ENCODE measurements around the gene CRIM1. TPM values are rescaled to one million over a fixed set of nuclear protein-coding genes. Genes with fewer than 3 reads are reported as not detected.

The CRIM1 gene
- polyA plus RNA-seq, 2 of the 4 experiments (the other 2 are of a cell fraction): 127 to 208 TPM

GRCh38 chr2:36487947-36488346, 132.4 kb downstream of the CRIM1 start:
- POLR2A ChIA-PET: no interaction called here
- 82% methylated on average over 4 of the region's 4 CpGs for WGBS (ENCODE audit: missing lambda C conversion rate)
- CTCF ChIA-PET: interaction anchor here (1.5 to 5.4 kb wide), 4 partner anchors 28 to 135 kb away, joined by 6 to 30 read pairs (median 8); no protein-coding TSS in a partner anchor

GRCh38 chr2:36489281-36489680, 133.7 kb downstream of the CRIM1 start:
- peak overlapping the region; percentile 82 to 84 for H3K27ac ChIP-seq
- ChIA-PET POLR2A (no interaction called here), CTCF (interaction anchor here (0.9 to 3.2 kb wide), 9 partner anchors 10 to 176 kb away, joined by 3 to 14 read pairs (median 7); no protein-coding TSS in a partner anchor)
- H3K9me3 ChIP-seq: no peaks in the 10 kb centered on the region
- TF ChIP-seq, protein P1, sequence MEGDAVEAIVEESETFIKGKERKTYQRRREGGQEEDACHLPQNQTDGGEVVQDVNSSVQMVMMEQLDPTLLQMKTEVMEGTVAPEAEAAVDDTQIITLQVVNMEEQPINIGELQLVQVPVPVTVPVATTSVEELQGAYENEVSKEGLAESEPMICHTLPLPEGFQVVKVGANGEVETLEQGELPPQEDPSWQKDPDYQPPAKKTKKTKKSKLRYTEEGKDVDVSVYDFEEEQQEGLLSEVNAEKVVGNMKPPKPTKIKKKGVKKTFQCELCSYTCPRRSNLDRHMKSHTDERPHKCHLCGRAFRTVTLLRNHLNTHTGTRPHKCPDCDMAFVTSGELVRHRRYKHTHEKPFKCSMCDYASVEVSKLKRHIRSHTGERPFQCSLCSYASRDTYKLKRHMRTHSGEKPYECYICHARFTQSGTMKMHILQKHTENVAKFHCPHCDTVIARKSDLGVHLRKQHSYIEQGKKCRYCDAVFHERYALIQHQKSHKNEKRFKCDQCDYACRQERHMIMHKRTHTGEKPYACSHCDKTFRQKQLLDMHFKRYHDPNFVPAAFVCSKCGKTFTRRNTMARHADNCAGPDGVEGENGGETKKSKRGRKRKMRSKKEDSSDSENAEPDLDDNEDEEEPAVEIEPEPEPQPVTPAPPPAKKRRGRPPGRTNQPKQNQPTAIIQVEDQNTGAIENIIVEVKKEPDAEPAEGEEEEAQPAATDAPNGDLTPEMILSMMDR (IDR thresholded peaks at IDR 0.05): no peak
- TF ChIP-seq NPAS2 (CRISPR knock-in tag; IDR thresholded peaks at IDR 0.05; ENCODE audit: borderline replicate concordance): no peak
- no peak for TF ChIP-seq CEBPB (IDR thresholded peaks at IDR 0.05)
- peak; percentile 41; the same call in 1 of the 2 replicates for TF ChIP-seq FOSB (CRISPR knock-in tag; IDR thresholded peaks at IDR 0.05)
- TF ChIP-seq, protein P2, sequence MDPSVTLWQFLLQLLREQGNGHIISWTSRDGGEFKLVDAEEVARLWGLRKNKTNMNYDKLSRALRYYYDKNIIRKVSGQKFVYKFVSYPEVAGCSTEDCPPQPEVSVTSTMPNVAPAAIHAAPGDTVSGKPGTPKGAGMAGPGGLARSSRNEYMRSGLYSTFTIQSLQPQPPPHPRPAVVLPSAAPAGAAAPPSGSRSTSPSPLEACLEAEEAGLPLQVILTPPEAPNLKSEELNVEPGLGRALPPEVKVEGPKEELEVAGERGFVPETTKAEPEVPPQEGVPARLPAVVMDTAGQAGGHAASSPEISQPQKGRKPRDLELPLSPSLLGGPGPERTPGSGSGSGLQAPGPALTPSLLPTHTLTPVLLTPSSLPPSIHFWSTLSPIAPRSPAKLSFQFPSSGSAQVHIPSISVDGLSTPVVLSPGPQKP (IDR thresholded peaks at IDR 0.05; ENCODE audit: low read depth, low read length): no peak
- no peak for TF ChIP-seq CBX8 (IDR thresholded peaks at IDR 0.05)
- TF ChIP-seq FOXS1 (CRISPR knock-in tag; IDR thresholded peaks at IDR 0.05): no peak
- no peak for TF ChIP-seq TFCP2L1 (CRISPR knock-in tag; IDR thresholded peaks at IDR 0.05)
- no peak for TF ChIP-seq FOSL2 (IDR thresholded peaks at IDR 0.05)
- peak; percentile 80 for TF ChIP-seq FOSL2 (CRISPR knock-in tag; IDR thresholded peaks at IDR 0.05)
- WGBS (ENCODE audit: missing lambda C conversion rate): 20% methylated on average over 5 of the region's 5 CpGs
- peak overlapping the region; percentile 56 for H3K4me2 ChIP-seq
- H3K4me3 ChIP-seq: no peak overlapping the region; the same call in 2 of the 3 replicates
- DNase-seq (ENCODE audit: low read depth in 1 of 2, low spot score in 1 of 2) (peak in 1 of 2 experiments; percentile 57), FAIRE-seq (no peak), ATAC-seq (peak; percentile 25 to 42; a peak in 4 of 6 replicates)
- H3K4me1 ChIP-seq: peaks cover 100% of the 10 kb centered on the region

More at GRCh38 chr2:36487947-36488346, 132.4 kb downstream of the CRIM1 start:
- Histone ChIP-seq H3K9me3 (no peaks in the 10 kb centered on the region), H3K4me1 (peaks cover 100% of the 10 kb centered on the region), H3K27ac (peak overlapping the region; percentile 82 to 84), H3K4me2 (peak overlapping the region; percentile 80), H3K4me3 (no peak overlapping the region)
- TF ChIP-seq JUN (IDR thresholded peaks at IDR 0.05) (no peak), MAZ (IDR thresholded peaks at IDR 0.05; ENCODE audit: borderline replicate concordance, low read depth, low read length) (no peak), ZNF302 (CRISPR knock-in tag; IDR thresholded peaks at IDR 0.05) (no peak)
- ATAC-seq (no peak), FAIRE-seq (no peak), DNase-seq (ENCODE audit: low read depth in 1 of 2, low spot score in 1 of 2) (no peak)

DNA sequence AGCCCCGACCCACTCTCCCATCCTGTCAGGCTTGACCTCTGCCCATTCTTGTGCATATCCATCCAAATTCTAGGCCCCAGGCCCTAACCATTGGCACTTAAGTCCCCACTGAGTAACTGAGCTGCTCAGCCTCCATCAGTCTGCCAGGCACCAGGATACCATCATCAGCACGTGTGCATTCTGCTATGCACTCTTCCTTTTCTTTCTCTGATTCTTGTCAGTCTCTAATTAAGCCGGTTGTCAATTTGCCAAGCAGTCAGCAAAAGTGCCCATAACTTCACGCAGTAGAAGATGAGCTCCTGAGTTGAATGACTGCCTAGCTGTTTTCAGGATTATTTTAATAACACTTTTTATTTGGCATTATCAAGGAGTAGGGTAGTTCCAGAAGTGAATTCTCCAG, 135.2 kb downstream of the CRIM1 start:
- no peaks in the 10 kb centered on the region for H3K9me3 ChIP-seq
- no peak for FAIRE-seq
- WGBS (ENCODE audit: missing lambda C conversion rate): 92% methylated on average over 4 of the region's 4 CpGs
- peak overlapping the region; percentile 2 to 82; a peak in 4 of 6 replicates for H3K27ac ChIP-seq
- 0 out of 3 replicates have a peak overlapping the region, but pooled peaks have one; percentile 56 for H3K4me2 ChIP-seq
- TF ChIP-seq ZNF302 (CRISPR knock-in tag; IDR thresholded peaks at IDR 0.05) (no peak), SREBF2 (IDR thresholded peaks at IDR 0.05) (no peak)
- CTCF ChIA-PET: interaction anchor here (0.8 to 3.2 kb wide), 11 partner anchors 8 to 174 kb away, joined by 3 to 14 read pairs (median 6); no protein-coding TSS in a partner anchor
- no peak overlapping the region for H3K4me3 ChIP-seq
- POLR2A ChIA-PET: interaction anchor here (1.1 kb wide), 1 partner anchor 133 kb away, joined by 3 read pairs; no protein-coding TSS in a partner anchor
- peaks cover 94% of the 10 kb centered on the region for H3K4me1 ChIP-seq
- no peak for DNase-seq (ENCODE audit: low read depth in 1 of 2, low spot score in 1 of 2)
- ATAC-seq: no peak

DNA sequence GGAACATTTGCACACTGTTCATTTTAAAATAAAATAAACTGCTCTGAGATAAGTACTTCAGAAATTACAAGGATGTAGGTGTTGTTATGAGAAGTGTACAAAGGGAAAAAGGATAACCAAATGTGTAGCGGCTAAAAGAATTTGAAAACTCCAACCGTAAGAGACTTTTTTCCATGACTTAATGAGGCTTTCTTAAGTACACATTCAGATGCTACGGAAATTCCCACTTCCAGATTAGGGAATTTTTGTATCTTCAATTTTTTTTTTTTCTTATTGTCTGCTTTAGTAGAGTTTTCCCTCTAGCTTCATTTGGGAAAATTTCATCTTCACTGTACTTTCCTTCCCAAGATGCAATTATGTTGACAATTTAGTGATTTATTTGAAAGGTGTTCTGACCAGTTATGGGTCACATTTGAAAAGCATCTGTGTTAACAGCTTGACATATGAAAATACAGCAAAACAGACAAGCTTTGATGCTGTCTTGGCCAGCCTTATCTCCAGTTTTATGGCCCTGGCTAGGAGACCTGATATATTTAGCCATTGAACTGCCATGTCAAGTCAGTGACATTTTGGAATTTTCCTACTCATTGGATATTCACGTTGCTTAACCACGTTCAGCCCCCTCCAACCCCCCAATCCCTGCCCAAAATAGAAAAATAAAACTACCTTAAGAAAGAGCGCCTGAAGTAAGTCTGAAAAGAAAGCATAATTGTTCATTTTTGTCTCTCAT, 136.8 kb downstream of the CRIM1 start:
- H3K27ac ChIP-seq: peak overlapping the region; percentile 4 to 63; a peak in 3 of 6 replicates
- peak; percentile 94 for FAIRE-seq
- H3K4me3 ChIP-seq: no peak overlapping the region
- CTCF ChIA-PET: interaction anchor here (1.0 to 2.5 kb wide), 11 partner anchors 10 to 172 kb away, joined by 3 to 12 read pairs (median 4); no protein-coding TSS in a partner anchor
- peaks cover 80% of the 10 kb centered on the region for H3K4me1 ChIP-seq
- WGBS (ENCODE audit: missing lambda C conversion rate): 45% methylated on average over 6 of the region's 6 CpGs
- peak overlapping the region; percentile 15; the same call in 2 of the 3 replicates for H3K4me2 ChIP-seq
- DNase-seq (ENCODE audit: low read depth in 1 of 2, low spot score in 1 of 2): peak in 1 of 2 experiments; percentile 40
- ATAC-seq: peak in 1 of 2 experiments; percentile 7; a peak in 1 of 6 replicates
- no peak for TF ChIP-seq MAZ (IDR thresholded peaks at IDR 0.05; ENCODE audit: borderline replicate concordance, low read depth, low read length)
- no peak for TF ChIP-seq TFCP2L1 (CRISPR knock-in tag; IDR thresholded peaks at IDR 0.05)
- TF ChIP-seq ATOH8 (CRISPR knock-in tag; IDR thresholded peaks at IDR 0.05; ENCODE audit: low read depth): no peak
- TF ChIP-seq RNF2 (IDR thresholded peaks at IDR 0.05; ENCODE audit: borderline replicate concordance, low read depth): no peak
- TF ChIP-seq MAX (IDR thresholded peaks at IDR 0.05): no peak
- TF ChIP-seq, protein P3, sequence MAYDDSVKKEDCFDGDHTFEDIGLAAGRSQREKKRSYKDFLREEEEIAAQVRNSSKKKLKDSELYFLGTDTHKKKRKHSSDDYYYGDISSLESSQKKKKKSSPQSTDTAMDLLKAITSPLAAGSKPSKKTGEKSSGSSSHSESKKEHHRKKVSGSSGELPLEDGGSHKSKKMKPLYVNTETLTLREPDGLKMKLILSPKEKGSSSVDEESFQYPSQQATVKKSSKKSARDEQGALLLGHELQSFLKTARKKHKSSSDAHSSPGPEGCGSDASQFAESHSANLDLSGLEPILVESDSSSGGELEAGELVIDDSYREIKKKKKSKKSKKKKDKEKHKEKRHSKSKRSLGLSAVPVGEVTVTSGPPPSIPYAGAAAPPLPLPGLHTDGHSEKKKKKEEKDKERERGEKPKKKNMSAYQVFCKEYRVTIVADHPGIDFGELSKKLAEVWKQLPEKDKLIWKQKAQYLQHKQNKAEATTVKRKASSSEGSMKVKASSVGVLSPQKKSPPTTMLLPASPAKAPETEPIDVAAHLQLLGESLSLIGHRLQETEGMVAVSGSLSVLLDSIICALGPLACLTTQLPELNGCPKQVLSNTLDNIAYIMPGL (CRISPR knock-in tag; IDR thresholded peaks at IDR 0.05; ENCODE audit: borderline replicate concordance): no peak
- TF ChIP-seq RFX5 (IDR thresholded peaks at IDR 0.05): no peak
- no peak for TF ChIP-seq NPAS2 (CRISPR knock-in tag; IDR thresholded peaks at IDR 0.05; ENCODE audit: borderline replicate concordance)
- TF ChIP-seq RARB (CRISPR knock-in tag; IDR thresholded peaks at IDR 0.05): no peak
- TF ChIP-seq HOXB5 (CRISPR knock-in tag; IDR thresholded peaks at IDR 0.05): no peak
- no peaks in the 10 kb centered on the region for H3K9me3 ChIP-seq
- POLR2A ChIA-PET: no interaction called here
